GM23338 (cell line): Measurements from ENCODE around the gene FRS2. TPM values are rescaled to one million over a fixed set of nuclear protein-coding genes. Genes with fewer than 3 reads are reported as not detected.

Experiments
- ATAC-seq: fragments of 200-7000 bp; cut with Tn5 transposase; 3 replicates; pipeline ENCODE4 v1.9.1; 2020
- DNase-seq: peaks from one replicate; pipeline ENCODE4 v3.0.0-alpha.2; 2015; ENCODE audit warnings: low spot score
- H2AFZ ChIP-seq: fragments of 200-600 bp; sonication (generic); 2 replicates; pipeline ENCODE4 v1.8.0; 2016; ENCODE audit warnings: antibody characterized with exemption, mild to moderate bottlenecking, moderate library complexity
- H3F3A ChIP-seq: fragments of 200-600 bp; sonication (generic); replicated peaks from 2 replicates; pipeline ENCODE4 v1.8.0; 2017; ENCODE audit warnings: antibody characterized with exemption, mixed run types, low read depth
- H3K27ac ChIP-seq: fragments of 200-600 bp; sonication (generic); 2 replicates; pipeline ENCODE4 v1.6.1; 2016; ENCODE audit warnings: low read depth
- H3K27me3 ChIP-seq: fragments of 200-600 bp; sonication (generic); 2 replicates; pipeline ENCODE4 v1.8.0; 2016; ENCODE audit warnings: mild to moderate bottlenecking, mixed run types, moderate library complexity; ENCODE audit not compliant: insufficient read depth
- H3K36me3 ChIP-seq: fragments of 200-600 bp; sonication (generic); 2 replicates; pipeline ENCODE4 v1.8.0; 2016; ENCODE audit warnings: mild to moderate bottlenecking; ENCODE audit not compliant: insufficient read depth
- H3K4me1 ChIP-seq: fragments of 200-600 bp; sonication (generic); 2 replicates; pipeline ENCODE4 v1.8.0; 2016; ENCODE audit warnings: mild to moderate bottlenecking, moderate library complexity; ENCODE audit not compliant: insufficient read depth
- H3K4me2 ChIP-seq: fragments of 200-600 bp; sonication (generic); 2 replicates; pipeline ENCODE4 v1.7.1; 2017; ENCODE audit warnings: mixed run types
- H3K4me3 ChIP-seq: fragments of 200-600 bp; sonication (generic); 2 replicates; pipeline ENCODE4 v1.6.1; 2016; ENCODE audit warnings: mixed run types
- H3K79me2 ChIP-seq: fragments of 200-600 bp; sonication (generic); replicated peaks from 2 replicates; pipeline ENCODE4 v1.8.0; 2017; ENCODE audit warnings: mild to moderate bottlenecking; ENCODE audit not compliant: insufficient read depth
- H3K9me2 ChIP-seq: fragments of 200-600 bp; sonication (generic); 2 replicates; pipeline ENCODE4 v1.8.0; 2017; ENCODE audit not compliant: insufficient read depth
- H4K20me1 ChIP-seq: fragments of 200-600 bp; sonication (generic); replicated peaks from 2 replicates; pipeline ENCODE4 v1.8.0; 2017; ENCODE audit warnings: mild to moderate bottlenecking; ENCODE audit not compliant: insufficient read depth
- H3K27ac Mint-ChIP-seq: 2 replicates; pipeline ENCODE4 v1.8.0; 2020; ENCODE audit warnings: inconsistent platforms, mild to moderate bottlenecking, moderate library complexity, mixed read lengths
- H3K27me3 Mint-ChIP-seq: 3 replicates; pipeline ENCODE4 v1.8.0; 2022; ENCODE audit warnings: low read depth, mild to moderate bottlenecking, moderate library complexity, mixed read lengths, inconsistent platforms; ENCODE audit not compliant: insufficient read depth, poor library complexity
- H3K36me3 Mint-ChIP-seq: 3 replicates; pipeline ENCODE4 v1.8.0; 2021; ENCODE audit warnings: low read depth, mild to moderate bottlenecking, inconsistent platforms, moderate library complexity, mixed read lengths
- H3K4me1 Mint-ChIP-seq: 3 replicates; pipeline ENCODE4 v1.8.0; 2020; ENCODE audit warnings: mild to moderate bottlenecking, inconsistent platforms, mixed read lengths
- H3K4me3 Mint-ChIP-seq: 3 replicates; pipeline ENCODE4 v1.8.0; 2021; ENCODE audit warnings: moderate library complexity, mild to moderate bottlenecking, inconsistent platforms, mixed read lengths
- H3K9me3 Mint-ChIP-seq: 3 replicates; pipeline ENCODE4 v1.8.0; 2020; ENCODE audit warnings: moderate library complexity, mild to moderate bottlenecking, inconsistent platforms, mixed read lengths
- CREB1 ChIP-seq: fragments of 250-450 bp; sonication (Bioruptor Pico); IDR thresholded peaks from 2 replicates; pipeline ENCODE4 v1.5.0; 2020; ENCODE audit warnings: low read depth, mild to moderate bottlenecking, moderate library complexity
- EZH2 ChIP-seq: fragments of 200-600 bp; sonication (generic); IDR thresholded peaks from one replicate; pipeline ENCODE4 v1.8.0; 2017; ENCODE audit warnings: antibody characterized with exemption, mild to moderate bottlenecking, low read depth; ENCODE audit not compliant: unreplicated experiment
- EZH2phosphoT487 ChIP-seq: fragments of 200-600 bp; sonication (generic); IDR thresholded peaks from one replicate; pipeline ENCODE4 v1.8.1; 2018; ENCODE audit warnings: antibody characterized with exemption; ENCODE audit not compliant: unreplicated experiment
- NANOG ChIP-seq: IDR thresholded peaks from 2 replicates; pipeline ENCODE4 v1.6.1; 2016; ENCODE audit warnings: antibody characterized with exemption, borderline replicate concordance
- STAT1 ChIP-seq: IDR thresholded peaks from one replicate; pipeline ENCODE4 v1.6.1; 2016; ENCODE audit warnings: antibody characterized with exemption; ENCODE audit not compliant: unreplicated experiment
- ZNF114 ChIP-seq: fragments of 250-450 bp; sonication (Bioruptor Pico); IDR thresholded peaks from 2 replicates; pipeline ENCODE4 v1.5.0; 2020; ENCODE audit warnings: mild to moderate bottlenecking, moderate library complexity
- ZNF331 ChIP-seq: fragments of 250-450 bp; sonication (Bioruptor Pico); IDR thresholded peaks from 2 replicates; pipeline ENCODE4 v1.5.0; 2020; ENCODE audit warnings: low read depth, mild to moderate bottlenecking, moderate library complexity
- polyA plus RNA-seq: library from polyadenylated mRNA; unstranded; fragments of >200 nt; fragmentation: Nextera tagmentation; extraction: Ambion mirVana; gene quantifications from 2 replicates; pipeline ENCODE4 v1.2.1, GENCODE V29; 2016
- total RNA-seq: library from RNA; depleted of rRNA; stranded (reverse); fragments of >200 nt; shearing (Covaris generic); gene quantifications from 2 replicates; pipeline ENCODE4 v1.2.3, GENCODE V29; 2014
- TF ChIP-seq, protein P1 (sequence below): IDR thresholded peaks from one replicate; pipeline ENCODE4 v1.6.1; 2018; ENCODE audit warnings: antibody characterized with exemption; ENCODE audit not compliant: unreplicated experiment
- TF ChIP-seq, protein P2 (sequence below): IDR thresholded peaks from 2 replicates; pipeline ENCODE4 v1.6.1; 2016; ENCODE audit warnings: antibody characterized with exemption
- TF ChIP-seq, protein P3 (sequence below): fragments of 250-450 bp; sonication (Bioruptor Pico); IDR thresholded peaks from 2 replicates; pipeline ENCODE4 v1.5.0; 2020; ENCODE audit warnings: mild to moderate bottlenecking, moderate library complexity

FRS2 gene
- total and polyA plus RNA-seq, 2 experiments from 2014 or later, result 34.3 to 45.0 TPM

DNA sequence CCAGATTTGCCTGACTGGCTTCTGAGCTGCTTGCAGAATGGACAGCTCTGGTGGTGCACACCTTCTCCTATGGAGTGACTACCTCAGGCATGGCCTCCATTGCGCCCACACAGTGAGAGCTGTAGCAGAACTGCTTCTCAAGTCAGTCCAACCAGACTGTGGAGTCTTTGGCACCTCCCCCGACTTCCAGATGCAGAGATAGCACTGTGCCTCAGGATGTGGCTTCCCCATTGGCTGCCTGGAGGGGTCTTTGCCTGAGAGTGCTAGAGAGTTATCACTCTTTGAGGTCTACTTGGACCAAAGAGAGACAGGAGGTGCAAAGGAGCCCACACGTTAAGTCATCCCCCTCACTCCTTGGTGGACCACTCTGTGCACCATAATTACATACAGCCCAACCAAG, 44.8 kb upstream of the FRS2 start:
- no peaks in the 10 kb centered on the region for H3K79me2 ChIP-seq
- H3K4me1 ChIP-seq, result no peaks in the 10 kb centered on the region
- H3K36me3 Mint-ChIP-seq, result no peaks in the 10 kb centered on the region
- no peak overlapping the region for H3K27ac ChIP-seq
- 0 out of 2 replicates have a peak, but pooled peaks cover 6% of the 10 kb centered on the region for H3K9me2 ChIP-seq
- no peak overlapping the region for H3K27ac Mint-ChIP-seq
- no peak overlapping the region for H2AFZ ChIP-seq
- DNase-seq (no peak), ATAC-seq (no peak)
- no peaks in the 10 kb centered on the region for H4K20me1 ChIP-seq
- TF ChIP-seq EZH2 (no peak), ZNF114 (CRISPR knock-in tag) (no peak), ZNF331 (CRISPR knock-in tag) (no peak), STAT1 (no peak), CREB1 (CRISPR knock-in tag) (no peak), NANOG (no peak), EZH2phosphoT487 (no peak)
- TF ChIP-seq, protein P1, sequence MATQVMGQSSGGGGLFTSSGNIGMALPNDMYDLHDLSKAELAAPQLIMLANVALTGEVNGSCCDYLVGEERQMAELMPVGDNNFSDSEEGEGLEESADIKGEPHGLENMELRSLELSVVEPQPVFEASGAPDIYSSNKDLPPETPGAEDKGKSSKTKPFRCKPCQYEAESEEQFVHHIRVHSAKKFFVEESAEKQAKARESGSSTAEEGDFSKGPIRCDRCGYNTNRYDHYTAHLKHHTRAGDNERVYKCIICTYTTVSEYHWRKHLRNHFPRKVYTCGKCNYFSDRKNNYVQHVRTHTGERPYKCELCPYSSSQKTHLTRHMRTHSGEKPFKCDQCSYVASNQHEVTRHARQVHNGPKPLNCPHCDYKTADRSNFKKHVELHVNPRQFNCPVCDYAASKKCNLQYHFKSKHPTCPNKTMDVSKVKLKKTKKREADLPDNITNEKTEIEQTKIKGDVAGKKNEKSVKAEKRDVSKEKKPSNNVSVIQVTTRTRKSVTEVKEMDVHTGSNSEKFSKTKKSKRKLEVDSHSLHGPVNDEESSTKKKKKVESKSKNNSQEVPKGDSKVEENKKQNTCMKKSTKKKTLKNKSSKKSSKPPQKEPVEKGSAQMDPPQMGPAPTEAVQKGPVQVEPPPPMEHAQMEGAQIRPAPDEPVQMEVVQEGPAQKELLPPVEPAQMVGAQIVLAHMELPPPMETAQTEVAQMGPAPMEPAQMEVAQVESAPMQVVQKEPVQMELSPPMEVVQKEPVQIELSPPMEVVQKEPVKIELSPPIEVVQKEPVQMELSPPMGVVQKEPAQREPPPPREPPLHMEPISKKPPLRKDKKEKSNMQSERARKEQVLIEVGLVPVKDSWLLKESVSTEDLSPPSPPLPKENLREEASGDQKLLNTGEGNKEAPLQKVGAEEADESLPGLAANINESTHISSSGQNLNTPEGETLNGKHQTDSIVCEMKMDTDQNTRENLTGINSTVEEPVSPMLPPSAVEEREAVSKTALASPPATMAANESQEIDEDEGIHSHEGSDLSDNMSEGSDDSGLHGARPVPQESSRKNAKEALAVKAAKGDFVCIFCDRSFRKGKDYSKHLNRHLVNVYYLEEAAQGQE, result no peak
- TF ChIP-seq, protein P2, sequence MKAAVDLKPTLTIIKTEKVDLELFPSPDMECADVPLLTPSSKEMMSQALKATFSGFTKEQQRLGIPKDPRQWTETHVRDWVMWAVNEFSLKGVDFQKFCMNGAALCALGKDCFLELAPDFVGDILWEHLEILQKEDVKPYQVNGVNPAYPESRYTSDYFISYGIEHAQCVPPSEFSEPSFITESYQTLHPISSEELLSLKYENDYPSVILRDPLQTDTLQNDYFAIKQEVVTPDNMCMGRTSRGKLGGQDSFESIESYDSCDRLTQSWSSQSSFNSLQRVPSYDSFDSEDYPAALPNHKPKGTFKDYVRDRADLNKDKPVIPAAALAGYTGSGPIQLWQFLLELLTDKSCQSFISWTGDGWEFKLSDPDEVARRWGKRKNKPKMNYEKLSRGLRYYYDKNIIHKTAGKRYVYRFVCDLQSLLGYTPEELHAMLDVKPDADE, result no peak
- TF ChIP-seq, protein P3, sequence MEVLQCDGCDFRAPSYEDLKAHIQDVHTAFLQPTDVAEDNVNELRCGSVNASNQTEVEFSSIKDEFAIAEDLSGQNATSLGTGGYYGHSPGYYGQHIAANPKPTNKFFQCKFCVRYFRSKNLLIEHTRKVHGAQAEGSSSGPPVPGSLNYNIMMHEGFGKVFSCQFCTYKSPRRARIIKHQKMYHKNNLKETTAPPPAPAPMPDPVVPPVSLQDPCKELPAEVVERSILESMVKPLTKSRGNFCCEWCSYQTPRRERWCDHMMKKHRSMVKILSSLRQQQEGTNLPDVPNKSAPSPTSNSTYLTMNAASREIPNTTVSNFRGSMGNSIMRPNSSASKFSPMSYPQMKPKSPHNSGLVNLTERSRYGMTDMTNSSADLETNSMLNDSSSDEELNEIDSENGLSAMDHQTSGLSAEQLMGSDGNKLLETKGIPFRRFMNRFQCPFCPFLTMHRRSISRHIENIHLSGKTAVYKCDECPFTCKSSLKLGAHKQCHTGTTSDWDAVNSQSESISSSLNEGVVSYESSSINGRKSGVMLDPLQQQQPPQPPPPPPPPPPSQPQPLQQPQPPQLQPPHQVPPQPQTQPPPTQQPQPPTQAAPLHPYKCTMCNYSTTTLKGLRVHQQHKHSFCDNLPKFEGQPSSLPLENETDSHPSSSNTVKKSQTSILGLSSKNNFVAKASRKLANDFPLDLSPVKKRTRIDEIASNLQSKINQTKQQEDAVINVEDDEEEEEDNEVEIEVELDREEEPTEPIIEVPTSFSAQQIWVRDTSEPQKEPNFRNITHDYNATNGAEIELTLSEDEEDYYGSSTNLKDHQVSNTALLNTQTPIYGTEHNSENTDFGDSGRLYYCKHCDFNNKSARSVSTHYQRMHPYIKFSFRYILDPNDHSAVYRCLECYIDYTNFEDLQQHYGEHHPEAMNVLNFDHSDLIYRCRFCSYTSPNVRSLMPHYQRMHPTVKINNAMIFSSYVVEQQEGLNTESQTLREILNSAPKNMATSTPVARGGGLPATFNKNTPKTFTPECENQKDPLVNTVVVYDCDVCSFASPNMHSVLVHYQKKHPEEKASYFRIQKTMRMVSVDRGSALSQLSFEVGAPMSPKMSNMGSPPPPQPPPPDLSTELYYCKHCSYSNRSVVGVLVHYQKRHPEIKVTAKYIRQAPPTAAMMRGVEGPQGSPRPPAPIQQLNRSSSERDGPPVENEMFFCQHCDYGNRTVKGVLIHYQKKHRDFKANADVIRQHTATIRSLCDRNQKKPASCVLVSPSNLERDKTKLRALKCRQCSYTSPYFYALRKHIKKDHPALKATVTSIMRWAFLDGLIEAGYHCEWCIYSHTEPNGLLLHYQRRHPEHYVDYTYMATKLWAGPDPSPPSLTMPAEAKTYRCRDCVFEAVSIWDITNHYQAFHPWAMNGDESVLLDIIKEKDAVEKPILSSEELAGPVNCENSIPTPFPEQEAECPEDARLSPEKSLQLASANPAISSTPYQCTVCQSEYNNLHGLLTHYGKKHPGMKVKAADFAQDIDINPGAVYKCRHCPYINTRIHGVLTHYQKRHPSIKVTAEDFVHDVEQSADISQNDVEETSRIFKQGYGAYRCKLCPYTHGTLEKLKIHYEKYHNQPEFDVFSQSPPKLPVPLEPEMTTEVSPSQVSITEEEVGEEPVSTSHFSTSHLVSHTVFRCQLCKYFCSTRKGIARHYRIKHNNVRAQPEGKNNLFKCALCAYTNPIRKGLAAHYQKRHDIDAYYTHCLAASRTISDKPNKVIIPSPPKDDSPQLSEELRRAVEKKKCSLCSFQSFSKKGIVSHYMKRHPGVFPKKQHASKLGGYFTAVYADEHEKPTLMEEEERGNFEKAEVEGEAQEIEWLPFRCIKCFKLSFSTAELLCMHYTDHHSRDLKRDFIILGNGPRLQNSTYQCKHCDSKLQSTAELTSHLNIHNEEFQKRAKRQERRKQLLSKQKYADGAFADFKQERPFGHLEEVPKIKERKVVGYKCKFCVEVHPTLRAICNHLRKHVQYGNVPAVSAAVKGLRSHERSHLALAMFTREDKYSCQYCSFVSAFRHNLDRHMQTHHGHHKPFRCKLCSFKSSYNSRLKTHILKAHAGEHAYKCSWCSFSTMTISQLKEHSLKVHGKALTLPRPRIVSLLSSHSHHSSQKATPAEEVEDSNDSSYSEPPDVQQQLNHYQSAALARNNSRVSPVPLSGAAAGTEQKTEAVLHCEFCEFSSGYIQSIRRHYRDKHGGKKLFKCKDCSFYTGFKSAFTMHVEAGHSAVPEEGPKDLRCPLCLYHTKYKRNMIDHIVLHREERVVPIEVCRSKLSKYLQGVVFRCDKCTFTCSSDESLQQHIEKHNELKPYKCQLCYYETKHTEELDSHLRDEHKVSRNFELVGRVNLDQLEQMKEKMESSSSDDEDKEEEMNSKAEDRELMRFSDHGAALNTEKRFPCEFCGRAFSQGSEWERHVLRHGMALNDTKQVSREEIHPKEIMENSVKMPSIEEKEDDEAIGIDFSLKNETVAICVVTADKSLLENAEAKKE (CRISPR knock-in tag), result no peak
- no peak overlapping the region for H3K4me3 Mint-ChIP-seq
- H3K36me3 ChIP-seq, result no peaks in the 10 kb centered on the region
- H3K4me3 ChIP-seq, result no peak overlapping the region
- H3K4me2 ChIP-seq, result no peak overlapping the region
- peaks cover 3% of the 10 kb centered on the region; the same call in 1 of the 3 replicates for H3K4me1 Mint-ChIP-seq
- no peaks in the 10 kb centered on the region for H3K27me3 Mint-ChIP-seq
- H3F3A ChIP-seq, result no peaks in the 10 kb centered on the region
- no peaks in the 10 kb centered on the region for H3K27me3 ChIP-seq
- H3K9me3 Mint-ChIP-seq, result no peaks in the 10 kb centered on the region
